ENCODE results near the gene PHRF1.

Gene PHRF1

DNA sequence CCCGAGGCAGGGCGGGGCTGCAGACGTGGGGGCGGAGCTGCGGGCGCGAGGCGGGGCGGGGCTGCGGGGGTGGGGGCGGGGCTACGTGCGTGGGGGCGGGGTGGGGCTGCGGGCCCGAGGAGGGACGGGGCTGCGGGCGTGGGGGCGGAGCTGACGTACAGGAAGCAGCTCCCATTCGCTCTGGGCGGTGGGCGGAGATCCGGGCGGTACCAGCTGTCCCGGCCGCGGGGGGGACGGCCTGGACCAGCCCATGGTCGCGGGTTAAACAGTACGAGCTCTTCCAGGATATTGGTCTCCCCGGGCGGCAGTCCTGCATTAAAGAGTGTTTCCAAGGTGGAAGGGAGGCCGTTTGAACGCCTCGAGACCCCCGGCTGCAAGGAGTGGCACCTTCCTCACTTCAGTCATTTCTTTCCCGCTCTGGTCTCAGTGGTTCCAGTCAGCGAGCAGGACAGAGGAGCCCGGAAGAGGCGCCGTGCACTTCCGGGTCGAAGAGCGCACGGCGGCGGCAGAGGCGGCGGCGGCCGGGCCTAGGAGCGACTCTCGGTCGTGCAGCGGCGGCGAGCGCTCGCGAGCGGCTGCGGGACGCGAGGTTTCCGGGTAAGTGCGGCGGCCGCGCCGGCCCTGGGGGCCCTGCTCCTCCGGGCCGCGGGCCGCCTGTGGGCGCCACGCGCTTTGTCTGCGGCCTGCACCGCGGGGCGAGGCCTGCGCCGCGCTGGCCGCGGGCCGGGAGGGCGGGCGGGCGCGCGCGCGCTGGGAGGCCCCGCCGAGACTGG, at the start of gene PHRF1:
TSS of gene PHRF1 (plus strand) at position 475 of the 773 bp plus-strand sequence. CDS start 5,043 bp downstream, outside the sequence.
- peak; percentile 97 for DNase-seq

DNA sequence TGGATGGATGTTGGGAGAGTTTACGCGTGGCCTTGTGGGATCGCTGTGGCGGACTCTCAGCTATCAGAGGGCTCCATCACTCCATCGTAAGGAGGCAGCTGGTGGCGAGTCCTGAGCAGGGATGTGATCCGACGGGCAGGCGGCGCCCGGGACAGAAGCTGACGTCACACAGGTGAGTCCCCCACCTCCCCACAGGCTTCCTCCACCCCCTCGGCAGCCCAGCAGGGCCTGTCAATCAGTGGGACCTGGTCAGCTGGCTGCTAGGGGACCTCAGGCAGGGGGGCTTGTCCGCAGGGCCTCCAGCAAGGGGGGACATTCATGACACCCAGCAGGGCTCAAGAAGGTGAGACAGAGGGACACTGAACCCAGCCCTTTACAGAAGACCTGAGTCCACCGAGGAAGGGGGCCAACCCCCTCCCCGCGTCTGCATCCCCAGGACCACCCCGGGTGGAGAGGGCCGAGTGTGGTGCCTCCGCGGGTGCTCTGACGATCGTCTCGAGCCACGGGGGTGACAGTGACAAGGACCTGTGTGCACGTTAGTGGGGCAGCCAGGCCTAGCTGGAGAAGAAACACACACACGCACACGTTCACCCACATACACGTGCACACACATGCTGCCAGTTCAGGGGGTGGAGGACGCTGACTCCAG, 48.0 kb upstream of the PHRF1 start:
- no peak for DNase-seq

GRCh38 chr11:528815-529727, 47.2 kb upstream of the PHRF1 start:
- no peak for DNase-seq

- no peak for DNase-seq
These were observed 46.4 kb upstream of the PHRF1 start for GRCh38 chr11:529728-530411.

- DNase-seq: no peak
These were observed 45.1 kb upstream of the PHRF1 start for GRCh38 chr11:530960-531831.

GRCh38 chr11:531919-532526, 44.2 kb upstream of the PHRF1 start:
- no peak for DNase-seq

GRCh38 chr11:532527-532985, 43.7 kb upstream of the PHRF1 start:
- no peak for DNase-seq

GRCh38 chr11:532986-533585, 43.2 kb upstream of the PHRF1 start:
- DNase-seq: no peak

DNA sequence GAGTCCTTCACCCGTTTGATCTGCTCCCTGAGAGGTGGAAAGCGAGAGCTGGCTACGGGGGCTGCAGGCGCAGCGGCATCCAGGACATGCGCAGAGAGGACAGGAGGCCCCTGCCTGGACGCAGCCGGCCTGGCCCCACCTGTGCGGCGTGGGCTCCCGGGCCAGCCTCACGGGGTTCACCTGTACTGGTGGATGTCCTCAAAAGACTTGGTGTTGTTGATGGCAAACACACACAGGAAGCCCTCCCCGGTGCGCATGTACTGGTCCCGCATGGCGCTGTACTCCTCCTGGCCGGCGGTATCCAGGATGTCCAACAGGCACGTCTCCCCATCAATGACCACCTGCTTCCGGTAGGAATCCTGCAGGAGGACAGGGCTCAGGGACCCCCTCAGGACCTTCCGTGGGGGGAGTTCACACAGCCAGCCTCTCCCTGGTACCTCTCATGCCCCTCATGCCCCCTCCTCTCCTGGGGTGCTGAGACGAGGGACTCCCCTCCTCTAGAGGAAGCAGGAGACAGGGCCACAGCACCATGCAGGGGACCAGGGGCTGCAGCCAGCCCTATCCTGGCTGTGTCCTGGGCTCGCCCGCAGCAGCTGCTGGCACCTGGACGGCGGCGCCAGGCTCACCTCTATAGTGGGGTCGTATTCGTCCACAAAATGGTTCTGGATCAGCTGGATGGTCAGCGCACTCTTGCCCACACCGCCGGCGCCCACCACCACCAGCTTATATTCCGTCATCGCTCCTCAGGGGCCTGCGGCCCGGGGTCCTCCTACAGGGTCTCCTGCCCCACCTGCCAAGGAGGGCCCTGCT, 42.5 kb upstream of the PHRF1 start:
- no peak for DNase-seq

DNA sequence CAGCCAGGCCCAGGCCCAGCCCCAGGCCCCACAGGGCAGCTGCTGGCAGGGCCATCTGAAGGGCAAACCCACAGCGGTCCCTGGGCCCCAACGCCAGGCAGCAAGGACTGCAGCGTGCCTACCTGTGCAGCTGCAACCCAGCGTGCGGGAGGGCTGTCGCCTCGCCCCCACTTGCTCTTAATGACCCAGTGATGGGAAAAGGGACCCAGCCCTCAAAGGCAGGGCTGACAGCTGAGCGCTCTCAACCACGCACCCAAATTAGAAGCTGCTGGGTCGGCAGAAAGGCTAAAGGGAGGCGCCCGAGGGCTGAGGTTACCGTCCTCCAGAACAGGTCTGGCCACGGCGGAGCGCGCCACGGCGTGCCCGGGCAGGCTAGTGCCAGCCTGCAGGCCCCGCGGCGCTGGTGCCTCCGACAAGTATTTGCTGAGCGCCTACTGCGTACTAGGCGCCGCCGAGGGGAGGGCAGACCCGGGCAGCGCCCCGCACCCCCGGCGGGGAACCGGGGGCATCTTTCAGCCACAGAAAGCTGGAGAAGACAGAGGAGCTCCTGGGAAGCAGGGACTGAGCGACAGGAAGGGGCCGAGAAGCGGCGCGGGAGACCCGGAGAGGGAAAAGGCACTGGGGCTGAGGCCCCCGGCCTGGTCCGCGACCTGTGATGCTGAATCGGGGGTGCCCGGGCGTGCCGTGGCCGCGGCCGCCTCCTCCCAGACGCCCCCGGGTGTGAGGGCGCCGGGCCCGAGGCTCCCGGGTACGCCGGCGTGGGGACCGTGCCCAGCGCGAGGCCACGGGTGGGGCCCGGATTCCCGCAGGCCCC, 41.7 kb upstream of the PHRF1 start:
- DNase-seq: peak; percentile 27

DNA sequence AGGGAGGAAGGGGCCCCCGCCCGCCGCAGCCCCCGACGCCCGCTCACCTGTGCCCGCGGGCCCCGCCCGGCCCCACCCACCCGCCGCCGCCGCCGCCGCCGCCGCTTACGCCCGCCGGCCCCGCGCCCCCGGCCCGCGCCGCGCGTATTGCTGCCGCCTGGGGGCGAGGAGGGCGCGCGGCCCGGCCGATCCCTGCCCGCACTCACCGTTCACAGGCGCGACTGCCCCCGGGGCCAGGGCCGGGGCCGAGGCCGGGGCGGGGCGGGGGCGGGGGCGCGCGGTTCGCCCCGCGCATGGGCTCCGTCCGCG, 41.1 kb upstream of the PHRF1 start:
- DNase-seq: no peak

- DNase-seq: peak; percentile 98
These were observed 40.5 kb upstream of the PHRF1 start, which contains the start of gene HRAS for GRCh38 chr11:535519-536454. HRAS (minus strand) TSS chr11:535576.

- peak; percentile 76 for DNase-seq
These were observed 39.2 kb upstream of the PHRF1 start, which contains the start of gene LRRC56 for GRCh38 chr11:536841-537621. LRRC56 (plus strand) TSS chr11:537527; CDS start chr11:540685, 3,158 bp downstream.

DNA sequence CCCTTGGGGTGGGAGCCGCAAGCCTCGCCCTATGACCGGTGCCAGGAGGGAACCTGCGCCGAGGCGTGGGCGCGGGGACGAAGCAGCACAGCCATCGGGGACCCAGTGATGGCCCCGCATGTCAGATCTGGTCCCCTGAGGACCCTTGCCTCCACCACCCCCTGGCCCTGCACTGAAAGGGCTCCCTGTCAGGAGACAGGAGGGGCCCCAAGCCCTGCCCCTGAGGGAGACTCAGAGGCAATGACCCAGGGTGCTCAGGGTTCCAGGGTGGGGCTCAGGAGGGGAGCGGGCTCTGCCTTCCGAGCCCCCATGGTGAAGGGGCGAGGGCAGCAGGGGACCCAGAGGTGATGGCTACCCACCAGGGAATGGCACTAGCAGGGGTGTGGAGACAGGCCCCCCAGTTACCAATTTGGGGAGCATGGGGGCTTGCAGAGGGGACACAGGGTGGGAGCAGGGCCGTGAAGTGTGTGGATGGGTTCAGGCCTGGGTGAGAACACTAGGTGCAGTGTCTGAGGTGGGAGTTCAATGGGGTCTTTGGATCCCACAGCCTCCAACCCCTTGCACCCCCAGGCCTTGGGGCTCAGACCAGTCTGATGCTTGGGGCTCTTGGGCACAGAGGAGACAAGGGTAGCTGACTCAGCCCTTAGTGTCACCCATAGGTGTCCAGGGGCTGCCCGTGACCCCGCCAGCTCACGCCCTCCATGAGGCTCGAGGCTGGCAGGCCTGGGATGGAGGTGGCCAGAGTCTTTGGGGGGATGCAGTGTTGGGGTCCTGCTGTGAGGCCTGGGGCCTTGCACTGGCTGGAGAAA, 38.4 kb upstream of the PHRF1 start:
- no peak for DNase-seq

- DNase-seq: no peak
These were observed 37.7 kb upstream of the PHRF1 start for GRCh38 chr11:538431-539051.

Data from suppressor macrophage treated with lipopolysaccharide for 4 hours (primary cell).